ENCODE measurements around the gene FADS6.

Gene FADS6

GRCh38 chr17:74856112-74856511, 37.3 kb downstream of the FADS6 start:
- Histone ChIP-seq H3K4me3 (ENCODE audit: low read depth in 1 of 2, low read length in 1 of 2) (no peak overlapping the region), H3K27ac (no peak overlapping the region), H3K9me3 (no peaks in the 10 kb centered on the region), H3K27me3 (peaks cover 100% of the 10 kb centered on the region), H3K4me1 (ENCODE audit: control insufficient read depth in 1 of 2, insufficient read depth in 1 of 2, low read depth in 1 of 2, low read length in 1 of 2) (peaks cover 0 to 12% of the 10 kb centered on the region in 2 experiments), H3K36me3 (no peaks in the 10 kb centered on the region)
- no peak for TF ChIP-seq CTCF (IDR thresholded peaks at IDR 0.05)

DNA sequence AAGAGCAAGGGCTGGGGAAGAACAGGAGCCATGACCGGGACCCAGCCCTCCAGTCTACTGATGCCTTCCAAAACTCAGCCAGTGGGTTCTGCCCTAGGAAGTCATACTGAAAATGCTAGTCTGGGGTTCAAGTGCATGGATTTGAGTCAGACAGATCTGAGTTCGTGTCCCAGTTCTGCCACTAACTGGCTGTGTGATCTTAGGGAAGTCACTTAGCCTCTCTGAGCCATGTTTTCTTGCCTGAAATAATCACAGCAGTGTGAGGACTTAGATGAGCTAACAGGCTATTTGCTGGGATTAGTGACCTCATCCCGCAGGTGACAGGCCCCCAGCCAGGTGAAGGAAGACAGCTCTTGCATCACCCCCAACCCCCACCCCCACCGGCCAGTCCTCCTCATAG, 38.1 kb downstream of the FADS6 start:
- no peak for TF ChIP-seq CTCF (IDR thresholded peaks at IDR 0.05)
- Histone ChIP-seq H3K4me3 (ENCODE audit: low read depth in 1 of 2, low read length in 1 of 2) (no peak overlapping the region), H3K27ac (no peak overlapping the region), H3K36me3 (no peaks in the 10 kb centered on the region), H3K27me3 (peaks cover 100% of the 10 kb centered on the region), H3K9me3 (no peaks in the 10 kb centered on the region), H3K4me1 (ENCODE audit: control insufficient read depth in 1 of 2, insufficient read depth in 1 of 2, low read depth in 1 of 2, low read length in 1 of 2) (peaks cover 0 to 8% of the 10 kb centered on the region in 2 experiments)

GRCh38 chr17:74854792-74855191, 38.6 kb downstream of the FADS6 start:
- H3K27ac ChIP-seq, result no peak overlapping the region
- H3K27me3 ChIP-seq, result peaks cover 100% of the 10 kb centered on the region
- H3K36me3 ChIP-seq, result no peaks in the 10 kb centered on the region
- H3K4me1 ChIP-seq (ENCODE audit: control insufficient read depth in 1 of 2, insufficient read depth in 1 of 2, low read depth in 1 of 2, low read length in 1 of 2), result peaks cover 0 to 5% of the 10 kb centered on the region in 2 experiments
- no peak overlapping the region for H3K4me3 ChIP-seq (ENCODE audit: low read depth in 1 of 2, low read length in 1 of 2)
- TF ChIP-seq CTCF (IDR thresholded peaks at IDR 0.05), result no peak
- H3K9me3 ChIP-seq, result no peaks in the 10 kb centered on the region

DNA sequence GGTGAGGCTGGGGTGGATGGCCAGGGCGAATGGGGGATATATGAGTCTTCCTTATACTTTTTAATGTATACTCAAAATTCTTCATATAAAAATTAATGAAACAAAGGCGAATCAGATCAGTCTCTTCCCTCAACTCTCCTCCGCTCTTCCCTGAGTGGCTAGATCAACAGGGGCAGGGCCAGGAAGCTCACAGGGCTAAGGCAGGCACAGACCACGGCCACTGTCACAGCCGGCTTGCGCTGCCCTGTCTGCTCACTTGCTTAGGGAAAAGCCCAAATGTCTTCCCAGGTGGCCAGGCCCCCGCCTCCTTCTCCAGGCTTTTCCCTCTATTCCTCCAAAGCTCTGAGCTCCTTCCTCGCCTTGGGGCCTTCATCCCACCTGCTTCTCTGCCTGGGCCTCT, 39.8 kb downstream of the FADS6 start:
- TF ChIP-seq CTCF (IDR thresholded peaks at IDR 0.05), result no peak

GRCh38 chr17:74853048-74853397, 40.4 kb downstream of the FADS6 start:
- H3K4me3 ChIP-seq (ENCODE audit: low read depth in 1 of 2, low read length in 1 of 2), result no peak overlapping the region
- TF ChIP-seq CTCF (IDR thresholded peaks at IDR 0.05), result no peak
- H3K9me3 ChIP-seq, result no peaks in the 10 kb centered on the region
- no peak overlapping the region for H3K27ac ChIP-seq
- peaks cover 94% of the 10 kb centered on the region for H3K27me3 ChIP-seq
- H3K4me1 ChIP-seq (ENCODE audit: control insufficient read depth in 1 of 2, insufficient read depth in 1 of 2, low read depth in 1 of 2, low read length in 1 of 2), result no peaks in the 10 kb centered on the region
- no peaks in the 10 kb centered on the region for H3K36me3 ChIP-seq

More for the DNA sequence above, 39.8 kb downstream of the FADS6 start:
- H3K4me1 ChIP-seq (ENCODE audit: control insufficient read depth in 1 of 2, insufficient read depth in 1 of 2, low read depth in 1 of 2, low read length in 1 of 2), result no peaks in the 10 kb centered on the region
- peaks cover 100% of the 10 kb centered on the region for H3K27me3 ChIP-seq
- H3K36me3 ChIP-seq, result no peaks in the 10 kb centered on the region
- H3K9me3 ChIP-seq, result no peaks in the 10 kb centered on the region
- no peak overlapping the region for H3K4me3 ChIP-seq (ENCODE audit: low read depth in 1 of 2, low read length in 1 of 2)
- H3K27ac ChIP-seq, result no peak overlapping the region

All from neutrophil (primary cell).